ENCODE results near the gene ZMAT3.
A peak's percentile ranks its signal among the peaks of the same experiment; 100 is the strongest.
"Not testable (repeated sequence)": the region's sequence is repeated elsewhere in the genome, so short reads cannot be mapped to it uniquely, and the experiment has no call there.

ZMAT3 gene

DNA sequence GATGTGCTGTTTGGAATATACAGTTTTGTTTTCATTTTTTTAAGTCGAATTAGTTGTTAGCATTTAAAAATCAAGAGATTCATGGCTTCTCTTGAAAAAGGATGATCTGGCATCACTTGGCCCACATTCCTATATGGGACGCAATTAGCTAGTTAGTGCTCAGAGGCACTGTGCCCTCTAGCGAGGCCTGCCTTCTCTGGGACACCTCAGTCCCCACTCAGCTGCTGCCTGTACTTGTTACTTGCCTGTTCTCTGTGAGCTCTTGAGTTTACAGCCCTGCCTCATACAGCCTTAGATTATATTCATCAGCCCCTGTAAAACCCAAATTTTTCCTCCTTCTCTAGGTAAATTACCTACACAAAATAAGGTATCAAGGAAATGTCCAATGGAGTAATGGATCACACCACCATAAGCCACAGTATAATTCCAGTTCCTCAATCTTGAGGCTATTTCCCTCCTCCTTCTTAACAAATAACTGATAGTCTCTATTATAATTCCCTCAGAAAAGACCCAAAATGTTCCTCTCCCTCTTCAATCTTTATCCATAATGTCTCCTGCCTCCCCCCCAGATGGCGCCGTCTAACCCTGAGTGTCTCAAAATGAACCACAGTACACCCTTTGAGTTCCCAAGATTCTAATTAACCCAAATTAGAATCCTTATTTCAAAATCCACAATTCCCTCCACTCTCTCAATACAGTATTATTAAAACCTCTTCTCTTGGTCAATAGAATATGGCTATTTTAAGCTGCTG, 2.7 kb downstream of the ZMAT3 start:
- peak in 1 of 2 experiments; percentile 8 for DNase-seq (ENCODE audit: low read depth in 2 of 2)

DNA sequence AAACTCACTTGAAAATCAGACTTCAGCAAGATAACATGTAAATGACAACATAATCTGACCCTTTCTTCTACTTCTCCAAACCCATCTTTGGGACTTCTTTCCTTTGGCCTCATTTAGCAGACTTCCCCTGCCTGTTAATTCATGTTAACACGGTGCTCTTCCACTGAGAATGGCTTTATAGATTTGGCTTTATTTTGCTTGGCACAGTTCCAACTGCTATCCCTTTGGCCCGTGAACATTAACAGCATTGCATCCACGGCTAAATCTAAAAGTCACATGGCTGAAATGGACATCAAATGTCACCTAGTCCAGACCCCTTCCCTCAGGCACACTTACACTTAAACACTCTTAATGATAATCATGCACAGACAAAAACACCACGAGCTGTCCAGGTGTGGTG, 3.8 kb downstream of the ZMAT3 start:
- no peak for DNase-seq (ENCODE audit: low read depth in 2 of 2)

GRCh38 chr3:179067291-179067690, 4.3 kb downstream of the ZMAT3 start:
- DNase-seq (ENCODE audit: low read depth in 2 of 2): no peak

DNA sequence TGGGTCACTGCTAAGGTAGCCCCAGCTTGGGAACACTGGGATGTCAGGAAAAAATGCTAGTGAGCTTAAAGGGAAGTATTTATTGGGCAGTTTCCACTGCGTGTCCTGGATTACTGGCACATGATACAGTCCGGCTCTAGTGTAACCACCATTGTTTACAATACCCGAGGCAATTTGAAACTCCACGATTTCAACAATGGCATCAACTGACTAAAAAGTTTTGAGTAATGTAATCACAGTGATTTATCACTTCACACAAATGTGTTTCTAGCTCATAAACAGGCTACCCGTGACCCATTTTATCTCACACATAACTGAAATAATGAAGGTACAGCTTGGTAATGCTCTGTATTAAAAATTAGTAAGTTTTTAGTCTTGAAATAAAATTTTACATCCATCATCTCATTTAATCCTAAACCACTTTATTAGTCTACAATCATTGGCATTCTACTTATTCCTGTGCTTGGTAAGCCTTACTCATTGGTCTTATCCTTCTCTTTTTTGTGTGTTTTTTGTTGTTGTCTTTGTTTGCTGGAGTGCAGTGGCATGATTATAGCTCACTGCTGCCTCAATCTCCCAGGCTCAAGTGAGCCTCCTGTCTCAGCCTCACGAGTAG, 7.6 kb downstream of the ZMAT3 start:
- DNase-seq (ENCODE audit: low read depth in 2 of 2): no peak

GRCh38 chr3:179056326-179056725, 15.3 kb downstream of the ZMAT3 start:
- DNase-seq (ENCODE audit: low read depth in 2 of 2): no peak

DNA sequence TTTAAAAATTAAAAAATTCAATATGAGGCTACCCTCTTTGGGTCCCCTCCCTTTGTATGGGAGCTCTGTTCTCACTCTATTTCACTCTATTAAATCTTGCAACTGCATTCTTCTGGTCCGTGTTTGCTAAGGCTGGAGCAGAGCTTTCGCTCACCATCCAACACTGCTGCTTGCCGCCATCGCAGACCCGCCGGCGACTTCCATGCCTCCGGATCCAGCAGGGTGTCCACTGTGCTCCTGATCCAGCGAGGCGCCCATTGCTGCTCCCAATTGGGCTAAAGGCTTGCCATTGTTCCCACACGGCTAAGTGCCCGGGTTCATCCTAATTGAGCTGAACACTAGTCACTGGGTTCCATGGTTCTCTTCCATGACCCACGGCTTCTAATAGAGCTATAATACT, 17.0 kb downstream of the ZMAT3 start:
- not testable (repeated sequence) for DNase-seq (ENCODE audit: low read depth in 2 of 2)

DNA sequence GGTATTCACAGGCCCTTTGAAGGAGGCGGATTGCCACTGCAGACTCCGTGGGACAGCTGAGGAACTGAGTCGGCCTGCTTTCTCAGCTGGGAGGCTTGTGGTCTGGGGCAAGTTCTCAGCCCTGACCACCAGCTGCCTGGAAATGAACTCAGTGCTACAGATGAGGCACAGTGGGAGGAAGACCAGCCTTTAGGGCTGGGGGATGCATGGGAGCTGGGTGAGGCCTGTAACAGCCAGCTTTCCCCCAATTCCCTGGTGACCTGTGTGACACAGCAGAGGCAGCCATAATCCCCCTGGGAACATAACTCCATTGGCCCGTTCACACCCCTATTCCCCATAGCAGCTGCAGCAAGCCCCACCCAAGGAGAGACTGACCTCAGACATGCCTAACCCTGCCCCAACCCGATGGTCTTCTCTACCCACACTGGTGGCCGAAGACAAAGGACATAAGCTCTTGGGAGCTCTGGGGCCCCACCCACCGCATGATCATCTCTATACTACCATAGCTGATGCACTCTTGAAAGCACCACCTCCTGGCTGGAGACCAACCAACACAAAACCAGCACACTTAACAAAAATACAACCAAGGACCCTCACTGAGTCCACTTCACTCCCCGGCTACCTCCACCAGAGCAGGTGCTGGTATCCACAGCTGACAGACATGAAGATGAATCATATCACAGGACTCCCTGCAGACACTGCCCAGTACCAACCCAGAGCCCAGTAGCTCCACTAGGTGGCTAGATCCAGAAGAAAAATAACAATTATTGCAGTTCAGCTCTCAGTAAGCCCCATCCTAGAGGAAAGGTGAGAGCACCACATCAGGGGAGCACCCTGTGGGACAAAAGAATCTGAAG, 24.9 kb downstream of the ZMAT3 start:
- no peak for DNase-seq (ENCODE audit: low read depth in 2 of 2)

GRCh38 chr3:179045719-179046402, 25.7 kb downstream of the ZMAT3 start:
- no peak for DNase-seq (ENCODE audit: low read depth in 2 of 2)

DNA sequence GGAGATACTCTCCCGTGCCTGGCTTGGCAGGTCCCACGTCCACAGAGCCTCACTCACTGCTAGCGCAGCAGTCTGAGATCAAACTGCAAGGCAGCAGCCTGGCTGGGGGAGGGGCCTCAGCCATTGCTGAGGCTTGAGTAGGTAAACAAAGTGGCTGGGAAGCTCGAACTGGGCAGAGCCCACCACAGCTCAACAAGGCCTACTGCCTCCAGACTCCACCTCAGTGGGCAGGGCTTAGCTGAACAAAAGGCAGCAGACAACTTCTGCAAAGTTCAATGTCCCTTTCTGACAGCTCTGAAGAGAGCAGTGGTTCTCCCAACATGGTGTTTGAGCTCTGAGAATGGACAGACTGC, 32.7 kb downstream of the ZMAT3 start:
- not testable (repeated sequence) for DNase-seq (ENCODE audit: low read depth in 2 of 2)

GRCh38 chr3:179038216-179038898, 33.3 kb downstream of the ZMAT3 start:
- no peak for DNase-seq (ENCODE audit: low read depth in 2 of 2)

GRCh38 chr3:179037351-179037750, 34.3 kb downstream of the ZMAT3 start:
- DNase-seq (ENCODE audit: low read depth in 2 of 2): peak; percentile 39 to 62

DNA sequence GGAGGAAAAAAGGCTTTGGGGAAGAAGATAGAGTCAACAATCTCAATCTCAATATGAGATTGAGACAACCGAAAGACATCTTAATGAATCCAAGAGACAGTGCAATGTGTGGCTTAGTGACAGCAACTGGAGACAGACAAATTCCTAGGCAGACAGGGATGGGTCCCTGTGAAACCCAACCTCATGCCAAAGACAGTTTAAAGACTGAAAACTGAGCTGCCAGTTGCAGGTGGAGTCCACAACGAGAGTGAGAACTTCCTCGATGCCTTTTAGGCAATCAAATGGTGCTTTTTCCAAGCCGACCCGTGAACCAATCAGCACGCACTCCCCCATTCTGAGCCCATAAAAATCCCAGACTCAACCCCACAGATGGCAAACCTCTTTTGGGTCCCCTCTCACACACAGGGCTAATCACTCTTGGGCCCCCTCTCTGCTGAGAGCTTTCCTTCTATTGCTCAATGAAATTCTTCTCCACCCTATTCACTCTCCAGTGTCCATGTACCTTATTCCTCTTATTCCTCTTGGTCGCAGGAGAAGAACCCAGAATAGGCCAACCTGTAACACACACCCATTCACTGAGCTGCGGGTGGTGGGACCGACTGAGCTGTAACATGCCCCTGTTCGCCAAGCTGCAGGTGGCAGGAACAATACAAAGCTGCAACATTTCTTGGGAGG, 34.8 kb downstream of the ZMAT3 start:
- no peak for DNase-seq (ENCODE audit: low read depth in 2 of 2)

- no peak for DNase-seq (ENCODE audit: low read depth in 2 of 2)
Measured at GRCh38 chr3:179036226-179036625, 35.4 kb downstream of the ZMAT3 start.

GRCh38 chr3:179035232-179035631, 36.4 kb downstream of the ZMAT3 start:
- no peak for DNase-seq (ENCODE audit: low read depth in 2 of 2)

DNA sequence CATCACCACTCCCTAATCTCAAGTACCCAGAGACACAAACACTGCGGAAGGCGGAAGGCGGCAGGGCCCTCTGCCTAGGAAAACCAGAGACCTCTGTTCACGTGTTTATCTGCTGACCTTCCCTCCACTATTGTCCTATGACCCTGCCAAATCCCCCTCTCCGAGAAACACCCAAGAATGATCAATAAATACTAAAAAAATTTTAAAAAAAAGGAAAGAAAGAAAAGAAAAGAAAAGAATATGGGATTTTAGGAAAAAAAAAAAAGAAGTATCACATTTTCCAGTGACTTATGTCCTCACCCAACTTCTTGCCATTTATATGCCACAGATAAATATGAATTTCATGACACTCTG, 38.3 kb downstream of the ZMAT3 start:
- DNase-seq (ENCODE audit: low read depth in 2 of 2): not testable (repeated sequence)

GRCh38 chr3:179032454-179033303, 38.9 kb downstream of the ZMAT3 start:
- DNase-seq (ENCODE audit: low read depth in 2 of 2): not testable (repeated sequence)

DNA sequence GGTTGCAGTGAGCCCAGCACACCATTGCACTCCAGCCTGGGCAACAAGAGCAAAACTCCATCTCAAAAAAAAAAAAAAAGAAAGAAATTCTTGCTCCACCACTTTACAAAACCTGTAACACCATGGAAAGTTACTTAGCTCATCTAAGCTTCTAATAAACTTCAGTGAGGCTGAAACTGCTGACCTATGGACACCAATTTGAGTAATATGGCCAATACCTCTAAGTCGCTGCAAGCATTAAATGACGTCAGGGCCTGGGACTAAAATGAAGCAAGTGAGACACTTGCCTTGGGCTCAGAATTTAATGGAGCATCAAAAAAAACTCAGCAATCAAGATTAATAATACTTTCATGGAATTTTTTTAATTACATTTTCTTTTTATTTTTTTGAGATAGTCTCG, 42.5 kb downstream of the ZMAT3 start:
- DNase-seq (ENCODE audit: low read depth in 2 of 2): no peak

DNA sequence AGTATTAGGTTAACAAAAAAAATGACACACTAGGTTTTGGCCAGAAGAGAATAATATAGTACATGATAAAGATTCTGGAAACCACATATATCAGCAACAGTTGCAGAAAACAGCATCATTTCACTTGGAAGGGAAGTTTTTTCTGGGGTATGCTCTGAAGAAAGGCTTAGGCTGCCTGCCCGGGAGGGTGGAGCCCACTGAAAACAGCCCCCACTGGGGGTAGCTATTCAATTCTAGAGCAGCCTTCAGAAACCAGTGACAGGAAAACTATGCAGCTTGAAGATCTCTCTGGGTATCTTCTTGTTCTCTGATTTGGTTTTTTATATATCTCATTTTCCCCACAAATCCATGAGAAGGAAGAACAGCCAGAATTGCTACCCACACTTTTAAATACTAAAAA, 43.2 kb downstream of the ZMAT3 start:
- no peak for DNase-seq (ENCODE audit: low read depth in 2 of 2)

- DNase-seq (ENCODE audit: low read depth in 2 of 2): no peak
Measured at GRCh38 chr3:179027326-179027900, 44.2 kb downstream of the ZMAT3 start.

GRCh38 chr3:179026636-179027035, 45.0 kb downstream of the ZMAT3 start:
- DNase-seq (ENCODE audit: low read depth in 2 of 2): no peak

All from stimulated activated CD4-positive, alpha-beta T cell treated with anti-CD3 and anti-CD28 coated beads, Interleukin-12 subunit alpha, Interleukin-12 subunit beta, amount 100 ng/mL, for 24 hours (primary cell).